ENCODE data around the gene GLB1L2.

DNA sequence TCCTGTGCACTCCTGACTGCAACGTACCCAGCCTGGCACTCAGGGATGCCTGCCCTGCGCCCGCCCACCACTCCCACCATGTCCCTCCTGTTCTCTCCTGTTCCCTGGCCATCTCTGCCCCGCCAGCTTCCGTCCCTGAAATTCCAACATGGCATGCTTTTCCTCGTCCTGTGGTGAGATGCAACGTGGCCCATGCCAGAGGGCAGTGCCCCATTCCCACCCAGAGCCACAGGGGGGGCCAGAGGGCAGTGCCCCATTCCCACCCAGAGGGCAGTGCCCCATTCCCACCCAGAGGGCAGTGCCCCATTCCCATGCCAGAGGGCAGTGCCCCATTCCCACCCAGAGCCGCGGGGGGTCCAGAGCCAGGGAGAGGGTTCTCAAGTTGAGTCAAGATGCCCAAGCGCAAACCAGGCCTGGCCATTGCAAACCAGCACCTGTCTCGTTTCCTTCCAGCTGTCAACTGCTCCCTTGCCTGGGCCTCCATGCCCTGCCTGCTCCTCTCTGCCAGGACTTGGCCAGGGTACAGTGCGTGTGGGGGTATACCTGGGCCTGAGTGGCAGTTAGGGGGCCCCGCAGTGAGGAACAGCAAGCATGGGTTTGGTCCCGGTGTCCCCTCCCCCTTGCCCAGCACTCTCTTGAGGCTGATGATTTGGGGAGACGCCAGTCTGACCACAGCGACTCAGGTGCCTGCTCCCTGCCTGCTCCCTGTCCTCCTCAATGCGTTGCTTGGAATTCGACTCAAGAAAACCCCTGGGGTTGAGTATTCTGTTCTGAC lies 65.7 kb downstream of the GLB1L2 start:
- TF ChIP-seq EZH2 (IDR thresholded peaks at IDR 0.05) (no peak), POLR2AphosphoS5 (IDR thresholded peaks at IDR 0.05; ENCODE audit: borderline replicate concordance, low read depth, low read length) (no peak)

Measured in SK-N-MC (cell line).